OCI-LY1 (cell line): ENCODE measurements around the gene PXDC1.

Experiments used
- H2AFZ ChIP-seq: fragments of 200-600 bp; sonication (generic), shearing (Covaris generic); 2 replicates; pipeline ENCODE4 v1.6.0; 2014; ENCODE audit warnings: antibody characterized with exemption, mild to moderate bottlenecking, low read length
- H3F3A ChIP-seq: fragments of 200-600 bp; sonication (generic), shearing (Covaris generic); 2 replicates; pipeline ENCODE4 v1.6.0; 2014; ENCODE audit warnings: mild to moderate bottlenecking, antibody characterized with exemption, low read length, moderate library complexity; ENCODE audit not compliant: insufficient read depth
- H3K27ac ChIP-seq: fragments of 200-600 bp; sonication (generic); 2 replicates; pipeline ENCODE4 v1.5.1; 2014; ENCODE audit warnings: low read length, mixed run types, mild to moderate bottlenecking, low read depth; ENCODE audit not compliant: poor library complexity, severe bottlenecking
- H3K27me3 ChIP-seq: fragments of 200-600 bp; sonication (generic); 2 replicates; pipeline ENCODE4 v1.6.0; 2014; ENCODE audit warnings: antibody characterized with exemption, mild to moderate bottlenecking, low read length, moderate library complexity; ENCODE audit not compliant: insufficient read depth
- H3K36me3 ChIP-seq: fragments of 200-600 bp; sonication (generic); 2 replicates; pipeline ENCODE4 v1.6.1; 2014; ENCODE audit warnings: mild to moderate bottlenecking, antibody characterized with exemption, low read length, moderate library complexity, mixed read lengths; ENCODE audit not compliant: insufficient read depth
- H3K4me1 ChIP-seq: fragments of 200-600 bp; sonication (generic); 2 replicates; pipeline ENCODE4 v1.5.1; 2014; ENCODE audit warnings: mild to moderate bottlenecking, low read length, moderate library complexity; ENCODE audit not compliant: insufficient read depth, severe bottlenecking
- H3K4me2 ChIP-seq: fragments of 200-600 bp; sonication (generic), shearing (Covaris generic); 2 replicates; pipeline ENCODE4 v1.6.1; 2014; ENCODE audit warnings: low read length
- H3K4me3 ChIP-seq: fragments of 200-600 bp; sonication (generic); 2 replicates; pipeline ENCODE4 v1.5.1; 2014; ENCODE audit warnings: low read length, low read depth, mild to moderate bottlenecking, mixed read lengths; ENCODE audit not compliant: poor library complexity, severe bottlenecking
- H3K79me2 ChIP-seq: fragments of 200-600 bp; shearing (Covaris generic); 2 replicates; pipeline ENCODE4 v1.6.1; 2016; ENCODE audit warnings: mixed run types, low read length, mixed read lengths; ENCODE audit not compliant: insufficient read depth
- H3K9ac ChIP-seq: fragments of 200-600 bp; sonication (generic), shearing (Covaris generic); 2 replicates; pipeline ENCODE4 v1.6.1; 2014; ENCODE audit warnings: mild to moderate bottlenecking, low read length, mixed read lengths
- H3K9me2 ChIP-seq: fragments of 200-600 bp; sonication (generic), shearing (Covaris generic); 2 replicates; pipeline ENCODE4 v1.6.1; 2014; ENCODE audit warnings: low read depth, mild to moderate bottlenecking, low read length, mixed read lengths
- H3K9me3 ChIP-seq: fragments of 200-600 bp; shearing (Covaris generic); 2 replicates; pipeline ENCODE4 v1.6.1; 2014; ENCODE audit warnings: low read length, mixed read lengths
- H4K20me1 ChIP-seq: fragments of 200-600 bp; sonication (generic), shearing (Covaris generic); 2 replicates; pipeline ENCODE4 v1.6.0; 2016; ENCODE audit warnings: mild to moderate bottlenecking, low read length; ENCODE audit not compliant: insufficient read depth
- CTCF ChIP-seq: fragments of 200-600 bp; sonication (generic), shearing (Covaris generic); IDR thresholded peaks from 2 replicates; pipeline ENCODE4 v1.5.1; 2017; ENCODE audit warnings: mild to moderate bottlenecking, antibody characterized with exemption, low read length, moderate library complexity, mixed read lengths
- EZH2 ChIP-seq: fragments of 200-600 bp; sonication (generic), shearing (Covaris generic); IDR thresholded peaks from 2 replicates; pipeline ENCODE4 v1.8.0; 2017; ENCODE audit warnings: borderline replicate concordance, mixed run types, mild to moderate bottlenecking, antibody characterized with exemption, low read length, moderate library complexity, mixed read lengths

The PXDC1 gene

GRCh38 chr6:3697609-3698008 lies 53.9 kb downstream of the PXDC1 start:
- H3K9me2 ChIP-seq: no peaks in the 10 kb centered on the region
- H3K9ac ChIP-seq: no peak overlapping the region
- no peak for TF ChIP-seq EZH2
- TF ChIP-seq CTCF: no peak
- H3K4me1 ChIP-seq: no peaks in the 10 kb centered on the region
- no peak overlapping the region for H3K27ac ChIP-seq
- H2AFZ ChIP-seq: no peak overlapping the region
- H3K9me3 ChIP-seq: no peaks in the 10 kb centered on the region
- no peak overlapping the region for H3K4me3 ChIP-seq
- H4K20me1 ChIP-seq: no peaks in the 10 kb centered on the region
- no peak overlapping the region for H3K4me2 ChIP-seq
- no peaks in the 10 kb centered on the region for H3K27me3 ChIP-seq
- no peaks in the 10 kb centered on the region for H3K36me3 ChIP-seq
- H3F3A ChIP-seq: no peaks in the 10 kb centered on the region
- no peaks in the 10 kb centered on the region for H3K79me2 ChIP-seq

- no peak overlapping the region for H3K9ac ChIP-seq
- no peaks in the 10 kb centered on the region for H4K20me1 ChIP-seq
- no peaks in the 10 kb centered on the region for H3K9me2 ChIP-seq
- H3K4me3 ChIP-seq: no peak overlapping the region
- no peaks in the 10 kb centered on the region for H3K9me3 ChIP-seq
- H3K4me1 ChIP-seq: no peaks in the 10 kb centered on the region
- H3K27ac ChIP-seq: no peak overlapping the region
- H3K79me2 ChIP-seq: no peaks in the 10 kb centered on the region
- no peak for TF ChIP-seq EZH2
- TF ChIP-seq CTCF: no peak
- no peaks in the 10 kb centered on the region for H3K27me3 ChIP-seq
- H2AFZ ChIP-seq: no peak overlapping the region
- H3K36me3 ChIP-seq: no peaks in the 10 kb centered on the region
- H3K4me2 ChIP-seq: no peak overlapping the region
- no peaks in the 10 kb centered on the region for H3F3A ChIP-seq
These were observed 54.9 kb downstream of the PXDC1 start for GRCh38 chr6:3696525-3697088.

GRCh38 chr6:3695065-3695817 lies 56.3 kb downstream of the PXDC1 start:
- H3K27me3 ChIP-seq: no peaks in the 10 kb centered on the region
- no peak overlapping the region for H2AFZ ChIP-seq
- H3K79me2 ChIP-seq: no peaks in the 10 kb centered on the region
- H3K9me2 ChIP-seq: no peaks in the 10 kb centered on the region
- H3K4me2 ChIP-seq: no peak overlapping the region
- no peaks in the 10 kb centered on the region for H3K4me1 ChIP-seq
- H3K4me3 ChIP-seq: no peak overlapping the region
- TF ChIP-seq CTCF (no peak), EZH2 (no peak)
- H4K20me1 ChIP-seq: no peaks in the 10 kb centered on the region
- no peaks in the 10 kb centered on the region for H3K9me3 ChIP-seq
- H3K9ac ChIP-seq: no peak overlapping the region
- no peaks in the 10 kb centered on the region for H3F3A ChIP-seq
- no peaks in the 10 kb centered on the region for H3K36me3 ChIP-seq
- H3K27ac ChIP-seq: no peak overlapping the region
